ENCODE measurements around the gene C2orf72. TPM values are rescaled to one million over a fixed set of nuclear protein-coding genes. Genes with fewer than 3 reads are reported as not detected.

C2orf72 gene
- total RNA-seq, 1 donor from 2014 or later: not detected

- no peaks in the 10 kb centered on the region for H3K9me3 Mint-ChIP-seq (ENCODE audit: unreplicated experiment)
- H3K4me1 Mint-ChIP-seq (ENCODE audit: unreplicated experiment): peaks cover 19% of the 10 kb centered on the region
- peak; percentile 94 for DNase-seq (ENCODE audit: extremely low spot score, unreplicated experiment)
- TF ChIP-seq CTCF (IDR thresholded peaks at IDR 0.05): peak; percentile 98
- H3K36me3 Mint-ChIP-seq (ENCODE audit: unreplicated experiment): no peaks in the 10 kb centered on the region
- H3K27ac Mint-ChIP-seq (ENCODE audit: unreplicated experiment): peak overlapping the region; percentile 74
- H3K27me3 Mint-ChIP-seq (ENCODE audit: unreplicated experiment): peaks cover 10% of the 10 kb centered on the region
- peak overlapping the region; percentile 85 for H3K4me3 Mint-ChIP-seq (ENCODE audit: unreplicated experiment)
These were observed 15.4 kb downstream of the C2orf72 start for GRCh38 chr2:231052494-231053451.

GRCh38 chr2:231053846-231054245 lies 16.5 kb downstream of the C2orf72 start:
- no peak overlapping the region for H3K4me3 Mint-ChIP-seq (ENCODE audit: unreplicated experiment)
- H3K4me1 Mint-ChIP-seq (ENCODE audit: unreplicated experiment): peaks cover 29% of the 10 kb centered on the region
- no peak overlapping the region for H3K27ac Mint-ChIP-seq (ENCODE audit: unreplicated experiment)
- DNase-seq (ENCODE audit: extremely low spot score, unreplicated experiment): no peak
- no peaks in the 10 kb centered on the region for H3K36me3 Mint-ChIP-seq (ENCODE audit: unreplicated experiment)
- H3K27me3 Mint-ChIP-seq (ENCODE audit: unreplicated experiment): peaks cover 10% of the 10 kb centered on the region
- no peaks in the 10 kb centered on the region for H3K9me3 Mint-ChIP-seq (ENCODE audit: unreplicated experiment)
- TF ChIP-seq CTCF (IDR thresholded peaks at IDR 0.05): no peak

- Mint-ChIP-seq H3K27ac (ENCODE audit: unreplicated experiment) (peak within 1 kb of the TSS; percentile 100), H3K4me3 (ENCODE audit: unreplicated experiment) (peak within 1 kb of the TSS; percentile 94), H3K36me3 (ENCODE audit: unreplicated experiment) (peaks cover 2% of the 10 kb centered on the region), H3K9me3 (ENCODE audit: unreplicated experiment) (no peaks in the 10 kb centered on the region), H3K4me1 (ENCODE audit: unreplicated experiment) (peaks cover 43% of the 10 kb centered on the region), H3K27me3 (ENCODE audit: unreplicated experiment) (no peaks in the 10 kb centered on the region)
- peak; percentile 94 for TF ChIP-seq CTCF (IDR thresholded peaks at IDR 0.05)
- peak; percentile 97 for DNase-seq (ENCODE audit: extremely low spot score, unreplicated experiment)
These were observed 19.4 kb downstream of the C2orf72 start, which contains the start of gene PSMD1 for GRCh38 chr2:231056453-231057416. Gene PSMD1 (plus strand): TSS chr2:231056867. CDS start chr2:231057026, 159 bp downstream.

GRCh38 chr2:231057590-231057989 lies 20.3 kb downstream of the C2orf72 start:
- Mint-ChIP-seq H3K36me3 (ENCODE audit: unreplicated experiment) (peaks cover 8% of the 10 kb centered on the region), H3K27me3 (ENCODE audit: unreplicated experiment) (no peaks in the 10 kb centered on the region), H3K9me3 (ENCODE audit: unreplicated experiment) (no peaks in the 10 kb centered on the region), H3K4me1 (ENCODE audit: unreplicated experiment) (peaks cover 41% of the 10 kb centered on the region), H3K4me3 (ENCODE audit: unreplicated experiment) (peak overlapping the region; percentile 94), H3K27ac (ENCODE audit: unreplicated experiment) (peak overlapping the region; percentile 100)
- no peak for TF ChIP-seq CTCF (IDR thresholded peaks at IDR 0.05)
- DNase-seq (ENCODE audit: extremely low spot score, unreplicated experiment): no peak

Measured in osteocyte (in vitro differentiated cells).